Neuronal stem cell (in vitro differentiated cells): ENCODE results near the gene SMC1A.

ENCODE experiments used
- DNase-seq: peaks from one replicate; pipeline ENCODE4 v3.0.0-alpha.2; 2013; ENCODE audit warnings: low spot score
- H2AFZ ChIP-seq: one replicate; pipeline ENCODE4 v1.6.1; 2013; ENCODE audit warnings: mild to moderate bottlenecking, low read length, inconsistent platforms
- H2AK5ac ChIP-seq: 2 replicates; pipeline ENCODE4 v1.6.1; 2013; ENCODE audit warnings: low read depth, mild to moderate bottlenecking, inconsistent platforms, low read length, moderate library complexity, mixed read lengths
- H2BK120ac ChIP-seq: 2 replicates; pipeline ENCODE4 v1.6.1; 2013; ENCODE audit warnings: low read depth, mild to moderate bottlenecking, inconsistent platforms, low read length, moderate library complexity, mixed read lengths
- H2BK12ac ChIP-seq: one replicate; pipeline ENCODE4 v1.6.1; 2013; ENCODE audit warnings: low read length, inconsistent platforms
- H2BK15ac ChIP-seq: 2 replicates; pipeline ENCODE4 v1.6.1; 2013; ENCODE audit warnings: mild to moderate bottlenecking, low read length, inconsistent platforms, mixed read lengths
- H2BK5ac ChIP-seq: one replicate; pipeline ENCODE4 v1.6.1; 2013; ENCODE audit warnings: inconsistent platforms, mild to moderate bottlenecking, low read length, moderate library complexity
- H3K14ac ChIP-seq: one replicate; pipeline ENCODE4 v1.6.1; 2013; ENCODE audit warnings: low read length, inconsistent platforms
- H3K18ac ChIP-seq: 2 replicates; pipeline ENCODE4 v1.6.1; 2013; ENCODE audit warnings: low read length, inconsistent platforms
- H3K23ac ChIP-seq: 2 replicates; pipeline ENCODE4 v1.6.1; 2013; ENCODE audit warnings: low read depth, mild to moderate bottlenecking, mixed read lengths, low read length, inconsistent platforms; ENCODE audit not compliant: poor library complexity
- H3K27ac ChIP-seq: replicated peaks from 3 replicates; pipeline ENCODE4 v1.5.1; 2013; ENCODE audit warnings: low read length, inconsistent platforms
- H3K27me3 ChIP-seq, 3 experiments: 2 replicates each; pipeline ENCODE4 v1.6.1; 2013; ENCODE audit warnings: low read length in 3 of 3, mild to moderate bottlenecking in 2 of 3, inconsistent platforms in 1 of 3, low read depth in 1 of 3, mixed read lengths in 1 of 3, moderate library complexity in 1 of 3; ENCODE audit not compliant: control insufficient read depth in 3 of 3, insufficient read depth in 3 of 3
- H3K36me3 ChIP-seq, 2 donors: replicated peaks in 1 of 2; 2 replicates each; pipeline ENCODE4 v1.6.1; 2013; ENCODE audit warnings: low read length in 2 of 2; ENCODE audit not compliant: control insufficient read depth in 2 of 2, insufficient read depth in 2 of 2
- H3K4ac ChIP-seq: 2 replicates; pipeline ENCODE4 v1.6.1; 2013; ENCODE audit warnings: inconsistent platforms, mild to moderate bottlenecking, low read length, moderate library complexity
- H3K4me1 ChIP-seq, 2 donors: 1 replicate in 1 of 2; 2 replicates in 1 of 2; pipeline ENCODE4 v1.6.1; 2013; ENCODE audit warnings: low read length in 2 of 2, low read depth in 1 of 2; ENCODE audit not compliant: control insufficient read depth in 2 of 2, insufficient read depth in 1 of 2
- H3K4me2 ChIP-seq: one replicate; pipeline ENCODE4 v1.6.1; 2013; ENCODE audit warnings: mild to moderate bottlenecking, low read length, inconsistent platforms; ENCODE audit not compliant: insufficient read depth, poor library complexity, severe bottlenecking
- H3K4me3 ChIP-seq, 2 donors: 2 replicates each; pipeline ENCODE4 v1.5.1; 2013; ENCODE audit warnings: low read length in 2 of 2, mild to moderate bottlenecking in 2 of 2, inconsistent platforms in 1 of 2, moderate library complexity in 1 of 2
- H3K79me1 ChIP-seq: one replicate; pipeline ENCODE4 v1.6.1; 2013; ENCODE audit warnings: low read depth, mild to moderate bottlenecking, inconsistent platforms, low read length, moderate library complexity
- H3K9ac ChIP-seq: one replicate; pipeline ENCODE4 v1.6.1; 2013; ENCODE audit warnings: mild to moderate bottlenecking, low read depth, low read length, inconsistent platforms; ENCODE audit not compliant: poor library complexity
- H3K9me3 ChIP-seq, 2 donors: replicated peaks in 1 of 2; 2 replicates each; pipeline versions ENCODE3 to v1.6.1; 2013; ENCODE audit warnings: low read length in 2 of 2, mild to moderate bottlenecking in 2 of 2, inconsistent platforms in 1 of 2, low read depth in 1 of 2, mixed read lengths in 1 of 2, moderate library complexity in 1 of 2; ENCODE audit not compliant: control insufficient read depth in 2 of 2, insufficient read depth in 1 of 2
- H4K8ac ChIP-seq: one replicate; pipeline ENCODE4 v1.6.1; 2013; ENCODE audit warnings: low read depth, mild to moderate bottlenecking, inconsistent platforms, low read length, moderate library complexity
- H4K91ac ChIP-seq: one replicate; pipeline ENCODE4 v1.6.1; 2013; ENCODE audit warnings: low read length, low read depth, mild to moderate bottlenecking, inconsistent platforms; ENCODE audit not compliant: poor library complexity
- WGBS, 2 donors: extraction: QIAGEN DNeasy Blood & Tissue Kit; methylation state at CpG; one replicate each; pipeline ENCODE4 v1.1.7; 2013; ENCODE audit warnings: missing lambda C conversion rate in 2 of 2, mixed read lengths in 1 of 2; ENCODE audit not compliant: insufficient read length in 2 of 2, insufficient replicate concordance in 1 of 2; ENCODE audit errors: extremely low coverage in 2 of 2; 5-methylcytosine and 5-hydroxymethylcytosine counted together

Gene SMC1A

GRCh38 chrX:53440101-53440500 is 17.6 kb upstream of the SMC1A start:
- no peak overlapping the region for H3K4ac ChIP-seq
- H2BK120ac ChIP-seq: no peak overlapping the region
- H2BK5ac ChIP-seq: no peak overlapping the region
- no peak overlapping the region for H3K23ac ChIP-seq
- no peak overlapping the region for H2BK15ac ChIP-seq
- no peak for DNase-seq
- H2BK12ac ChIP-seq: no peak overlapping the region
- no peak overlapping the region for H3K27ac ChIP-seq
- H4K8ac ChIP-seq: no peak overlapping the region
- peaks cover 0 to 21% (median 6%) of the 10 kb centered on the region in 3 experiments for H3K27me3 ChIP-seq
- H2AK5ac ChIP-seq: no peak overlapping the region
- H2AFZ ChIP-seq: peak overlapping the region; percentile 77
- H3K9me3 ChIP-seq: no peaks in the 10 kb centered on the region
- no peak overlapping the region for H4K91ac ChIP-seq
- H3K4me2 ChIP-seq: no peak overlapping the region
- H3K18ac ChIP-seq: no peak overlapping the region
- no peaks in the 10 kb centered on the region for H3K36me3 ChIP-seq
- no peak overlapping the region for H3K14ac ChIP-seq
- no CpG with 5 or more reads among the region's 5 CpGs for WGBS, 2 donors
- no peak overlapping the region for H3K9ac ChIP-seq
- H3K4me1 ChIP-seq: no peaks in the 10 kb centered on the region
- no peaks in the 10 kb centered on the region for H3K79me1 ChIP-seq
- H3K4me3 ChIP-seq: no peak overlapping the region

- no peak overlapping the region for H2AK5ac ChIP-seq
- peaks cover 0 to 2% of the 10 kb centered on the region in 2 donors for H3K4me1 ChIP-seq
- H3K36me3 ChIP-seq: no peaks in the 10 kb centered on the region
- no peaks in the 10 kb centered on the region for H3K79me1 ChIP-seq
- H3K9ac ChIP-seq: no peak overlapping the region
- no CpG with 5 or more reads among the region's 1 CpG for WGBS, 2 donors
- H3K14ac ChIP-seq: no peak overlapping the region
- no peak overlapping the region for H3K23ac ChIP-seq
- H3K4me2 ChIP-seq: no peak overlapping the region
- H3K27me3 ChIP-seq: peaks cover 0 to 21% (median 6%) of the 10 kb centered on the region in 3 experiments
- H4K8ac ChIP-seq: no peak overlapping the region
- no peak overlapping the region for H3K27ac ChIP-seq
- H3K18ac ChIP-seq: no peak overlapping the region
- H2AFZ ChIP-seq: no peak overlapping the region
- no peak overlapping the region for H2BK5ac ChIP-seq
- no peak overlapping the region for H2BK15ac ChIP-seq
- no peak overlapping the region for H3K4me3 ChIP-seq
- DNase-seq: no peak
- H2BK12ac ChIP-seq: no peak overlapping the region
- no peak overlapping the region for H3K4ac ChIP-seq
- no peak overlapping the region for H2BK120ac ChIP-seq
- no peak overlapping the region for H4K91ac ChIP-seq
- no peaks in the 10 kb centered on the region for H3K9me3 ChIP-seq
These were observed 16.4 kb upstream of the SMC1A start for GRCh38 chrX:53438832-53439230.

- Histone ChIP-seq H3K4me1 (peaks cover 2% of the 10 kb centered on the region in 2 donors), H3K18ac (no peak overlapping the region), H3K36me3 (no peaks in the 10 kb centered on the region), H3K4ac (no peak overlapping the region), H2BK15ac (no peak overlapping the region), H4K8ac (no peak overlapping the region), H3K9me3 (no peaks in the 10 kb centered on the region), H2AK5ac (no peak overlapping the region), H3K23ac (no peak overlapping the region), H3K14ac (no peak overlapping the region), H2BK12ac (no peak overlapping the region), H3K79me1 (peaks cover 2% of the 10 kb centered on the region), H4K91ac (no peak overlapping the region), H2BK120ac (no peak overlapping the region), H3K9ac (no peak overlapping the region), H2BK5ac (no peak overlapping the region), H3K4me2 (no peak overlapping the region), H2AFZ (no peak overlapping the region), H3K27ac (no peak overlapping the region), H3K4me3 (no peak overlapping the region), H3K27me3 (peaks cover 0 to 21% (median 6%) of the 10 kb centered on the region in 3 experiments)
- DNase-seq: no peak
- WGBS, 2 donors: no CpG with 5 or more reads among the region's 5 CpGs
These were observed 15.8 kb upstream of the SMC1A start for GRCh38 chrX:53438174-53438831.

GRCh38 chrX:53437206-53437605 is 14.8 kb upstream of the SMC1A start:
- Histone ChIP-seq H3K27ac (no peak overlapping the region), H3K4me2 (no peak overlapping the region), H2AFZ (no peak overlapping the region), H2BK15ac (no peak overlapping the region), H4K91ac (no peak overlapping the region), H3K4me3 (no peak overlapping the region), H2AK5ac (no peak overlapping the region), H3K27me3 (peaks cover 0 to 21% (median 6%) of the 10 kb centered on the region in 3 experiments), H3K4ac (no peak overlapping the region), H3K4me1 (peaks cover 2% of the 10 kb centered on the region in 2 donors), H2BK5ac (no peak overlapping the region), H2BK12ac (no peak overlapping the region), H3K18ac (no peak overlapping the region), H4K8ac (no peak overlapping the region), H3K9me3 (no peaks in the 10 kb centered on the region), H3K79me1 (peaks cover 2% of the 10 kb centered on the region), H3K36me3 (no peaks in the 10 kb centered on the region), H3K14ac (no peak overlapping the region), H3K23ac (no peak overlapping the region), H2BK120ac (no peak overlapping the region), H3K9ac (no peak overlapping the region)
- no CpG with 5 or more reads among the region's 2 CpGs for WGBS, 2 donors
- DNase-seq: no peak
